ENCODE data around the gene SLC25A30. TPM values are rescaled to one million over a fixed set of nuclear protein-coding genes. Genes with fewer than 3 reads are reported as not detected.

The SLC25A30 gene
- total and polyA plus RNA-seq, 2 donors (not counting 1 experiment from before 2014, with no cell fraction given) = 11.2 to 16.9 TPM

Other genes starting within 250 kb of the SLC25A30 start
- gene KCTD4, start 217.3 kb downstream of the SLC25A30 start, total RNA-seq = not detected in 2 replicates
- not detected in 2 replicates for gene KCTD4, start 217.3 kb downstream of the SLC25A30 start, polyA plus RNA-seq
- gene TPT1, start 77.2 kb downstream of the SLC25A30 start, total RNA-seq = 4,599 and 4,871 TPM in 2 replicates
- gene TPT1, start 77.2 kb downstream of the SLC25A30 start, polyA plus RNA-seq = 2,507 and 4,635 TPM in 2 replicates
- 37.3 and 41.5 TPM in 2 replicates for gene COG3, start 46.6 kb upstream of the SLC25A30 start, total RNA-seq
- 29.5 and 35.2 TPM in 2 replicates for gene COG3, start 46.6 kb upstream of the SLC25A30 start, polyA plus RNA-seq
- gene ERICH6B, start 197.4 kb upstream of the SLC25A30 start, total RNA-seq = not detected in 2 replicates
- not detected in 2 replicates for gene ERICH6B, start 197.4 kb upstream of the SLC25A30 start, polyA plus RNA-seq

Data from B cell (primary cell).